Stimulated activated CD4-positive, alpha-beta T cell treated with anti-CD3 and anti-CD28 coated beads, Interleukin-4, amount 100 ng/mL, for 48 hours (primary cell): ENCODE results near the gene NIN.

Experiments
- DNase-seq, 2 donors: peaks; one replicate each; pipeline ENCODE4 v3.0.0-alpha.2; 2020; ENCODE audit warnings: low read depth in 2 of 2

Gene NIN, protein sequence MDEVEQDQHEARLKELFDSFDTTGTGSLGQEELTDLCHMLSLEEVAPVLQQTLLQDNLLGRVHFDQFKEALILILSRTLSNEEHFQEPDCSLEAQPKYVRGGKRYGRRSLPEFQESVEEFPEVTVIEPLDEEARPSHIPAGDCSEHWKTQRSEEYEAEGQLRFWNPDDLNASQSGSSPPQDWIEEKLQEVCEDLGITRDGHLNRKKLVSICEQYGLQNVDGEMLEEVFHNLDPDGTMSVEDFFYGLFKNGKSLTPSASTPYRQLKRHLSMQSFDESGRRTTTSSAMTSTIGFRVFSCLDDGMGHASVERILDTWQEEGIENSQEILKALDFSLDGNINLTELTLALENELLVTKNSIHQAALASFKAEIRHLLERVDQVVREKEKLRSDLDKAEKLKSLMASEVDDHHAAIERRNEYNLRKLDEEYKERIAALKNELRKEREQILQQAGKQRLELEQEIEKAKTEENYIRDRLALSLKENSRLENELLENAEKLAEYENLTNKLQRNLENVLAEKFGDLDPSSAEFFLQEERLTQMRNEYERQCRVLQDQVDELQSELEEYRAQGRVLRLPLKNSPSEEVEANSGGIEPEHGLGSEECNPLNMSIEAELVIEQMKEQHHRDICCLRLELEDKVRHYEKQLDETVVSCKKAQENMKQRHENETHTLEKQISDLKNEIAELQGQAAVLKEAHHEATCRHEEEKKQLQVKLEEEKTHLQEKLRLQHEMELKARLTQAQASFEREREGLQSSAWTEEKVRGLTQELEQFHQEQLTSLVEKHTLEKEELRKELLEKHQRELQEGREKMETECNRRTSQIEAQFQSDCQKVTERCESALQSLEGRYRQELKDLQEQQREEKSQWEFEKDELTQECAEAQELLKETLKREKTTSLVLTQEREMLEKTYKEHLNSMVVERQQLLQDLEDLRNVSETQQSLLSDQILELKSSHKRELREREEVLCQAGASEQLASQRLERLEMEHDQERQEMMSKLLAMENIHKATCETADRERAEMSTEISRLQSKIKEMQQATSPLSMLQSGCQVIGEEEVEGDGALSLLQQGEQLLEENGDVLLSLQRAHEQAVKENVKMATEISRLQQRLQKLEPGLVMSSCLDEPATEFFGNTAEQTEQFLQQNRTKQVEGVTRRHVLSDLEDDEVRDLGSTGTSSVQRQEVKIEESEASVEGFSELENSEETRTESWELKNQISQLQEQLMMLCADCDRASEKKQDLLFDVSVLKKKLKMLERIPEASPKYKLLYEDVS (N-terminal part only)

DNA sequence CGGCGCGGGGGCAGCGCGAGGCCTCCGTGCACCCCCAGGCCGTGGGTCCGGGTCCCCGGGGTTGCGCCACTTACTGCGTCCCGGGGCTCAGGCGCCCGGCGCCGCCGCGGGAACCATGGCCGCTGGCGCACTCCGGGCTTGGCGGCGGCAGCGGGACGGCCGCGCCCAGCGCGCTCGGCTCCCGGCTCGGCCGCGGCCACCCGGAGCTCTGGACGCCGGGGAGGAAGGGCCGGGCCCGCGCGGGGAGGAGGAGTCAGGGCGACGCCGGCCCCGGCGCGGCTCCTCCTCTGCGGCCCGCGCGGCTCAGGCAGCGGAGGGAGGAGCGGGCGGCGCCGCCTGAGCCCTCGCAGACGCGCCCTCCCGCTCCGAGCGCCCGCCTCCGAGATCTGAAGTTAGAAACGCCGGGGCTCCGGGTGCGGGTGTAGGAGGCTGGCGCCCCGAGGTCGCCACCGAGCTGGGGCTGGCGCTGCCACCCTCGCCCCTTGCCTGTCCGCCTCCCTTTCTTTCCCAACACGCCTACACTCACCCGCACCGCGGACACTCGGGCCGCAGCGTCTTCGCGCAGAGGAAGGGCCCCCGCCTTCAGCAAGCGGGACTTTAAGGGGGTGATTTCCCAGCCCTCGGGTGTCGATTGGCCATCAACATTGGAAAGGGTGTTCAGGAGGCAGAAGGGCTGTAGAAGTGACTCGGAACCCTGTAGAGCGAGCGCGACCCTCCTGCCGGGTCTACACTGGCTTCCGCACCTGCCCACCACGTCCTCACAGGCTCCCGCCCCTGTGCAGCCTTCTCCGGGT lies at the start of gene NIN:
Gene NIN, minus strand, starts transcription at position 231 of the 794 bp plus-strand sequence. CDS start 9,106 bp downstream, outside the sequence.
- DNase-seq, result peak; percentile 54 to 69

DNA sequence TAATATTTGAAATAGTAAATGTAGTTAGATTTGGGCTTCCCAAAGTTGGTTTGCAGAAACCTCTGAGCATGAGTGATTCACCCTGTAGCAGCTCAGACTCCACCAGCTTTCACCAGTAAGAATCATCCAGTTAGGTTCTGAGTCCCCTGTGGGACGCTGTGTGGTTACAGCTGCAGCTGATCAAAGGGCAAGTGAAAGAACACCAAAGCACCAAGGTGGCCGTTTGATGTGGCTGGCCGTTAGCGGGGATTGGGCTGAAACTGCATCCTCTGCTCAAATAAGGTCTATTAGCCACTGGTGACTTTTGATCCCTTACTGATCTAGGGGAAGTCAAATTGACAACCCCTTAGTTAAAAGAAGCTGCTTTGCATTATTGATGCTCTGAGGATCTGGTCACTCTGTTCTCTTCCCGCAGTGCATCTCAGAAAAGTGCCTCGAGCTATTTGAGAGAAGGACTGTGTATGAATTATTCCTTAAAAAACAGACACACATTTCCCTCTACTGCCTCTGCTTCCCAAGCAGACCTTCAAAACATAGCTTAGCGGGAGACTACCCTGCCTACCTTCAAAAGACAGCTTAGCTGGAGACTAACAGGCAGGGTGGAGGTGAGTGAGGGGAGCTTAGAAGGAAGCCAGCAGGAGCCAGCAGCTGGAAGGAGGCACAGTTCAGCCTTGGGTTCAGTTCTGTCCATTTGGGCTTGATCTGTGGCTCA lies 44.6 kb upstream of the NIN start:
- peak; percentile 31 to 61 for DNase-seq

DNA sequence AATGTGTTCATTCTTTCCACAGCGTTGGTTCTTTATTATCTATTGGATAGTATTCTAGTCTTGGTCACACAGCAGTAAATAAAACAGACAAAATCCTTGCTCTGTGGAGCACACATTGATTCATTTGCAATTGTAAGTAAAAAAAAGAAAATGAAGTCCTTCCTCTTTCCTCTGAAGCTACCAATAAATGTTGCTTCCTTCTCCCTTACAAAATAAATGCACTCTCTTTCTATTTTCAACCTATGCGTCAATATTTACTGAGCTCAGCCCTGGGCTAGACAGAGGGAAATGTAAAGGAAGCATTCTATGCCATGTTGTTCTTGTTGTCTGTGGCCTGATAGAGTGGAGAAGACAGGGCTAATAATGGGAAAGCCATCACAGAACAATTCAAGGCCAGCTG lies 43.8 kb upstream of the NIN start:
- DNase-seq, result no peak

DNA sequence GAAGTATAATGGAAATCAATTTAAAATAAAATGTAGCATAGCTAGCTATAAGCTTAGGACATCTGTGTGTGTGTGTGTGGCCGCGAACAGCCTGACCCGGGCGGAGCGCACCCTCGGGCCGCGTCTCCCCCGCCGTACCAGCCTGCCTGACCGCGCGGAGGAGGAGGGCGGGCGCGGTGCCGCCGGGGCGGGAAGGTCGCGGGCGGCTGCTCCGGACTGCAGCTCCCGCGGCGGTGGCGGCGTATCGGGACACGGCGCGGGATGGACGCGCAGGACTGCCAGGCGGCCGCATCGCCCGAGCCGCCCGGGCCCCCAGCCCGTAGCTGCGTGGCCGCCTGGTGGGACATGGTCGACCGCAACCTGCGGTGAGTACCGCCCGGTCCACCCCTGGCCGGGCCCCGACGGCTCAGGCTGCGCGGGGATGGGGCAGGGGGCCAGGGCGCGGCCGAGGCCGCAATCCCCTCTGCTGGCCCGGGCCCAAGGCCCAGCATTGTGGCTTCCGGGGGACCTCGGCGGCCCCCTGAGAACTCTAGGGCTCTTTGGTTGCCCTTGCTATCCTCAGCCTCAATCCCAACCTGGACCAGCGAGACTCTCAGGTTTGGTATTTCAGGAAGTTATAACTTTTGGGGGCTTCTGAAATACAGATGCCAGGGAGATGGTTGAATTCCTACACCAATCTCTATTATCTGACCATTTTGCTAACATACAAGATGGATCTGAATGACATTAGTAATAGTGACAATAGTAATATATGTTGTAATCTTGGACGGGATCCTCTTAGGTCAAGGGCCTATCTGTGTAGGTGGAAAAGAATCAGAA lies 41.2 kb upstream of the NIN start, which contains the start of gene ABHD12B:
Gene ABHD12B, plus strand, starts transcription at position 140 of the 819 bp plus-strand sequence. Its CDS starts 122 bp downstream, at position 262.
- DNase-seq, result no peak

DNA sequence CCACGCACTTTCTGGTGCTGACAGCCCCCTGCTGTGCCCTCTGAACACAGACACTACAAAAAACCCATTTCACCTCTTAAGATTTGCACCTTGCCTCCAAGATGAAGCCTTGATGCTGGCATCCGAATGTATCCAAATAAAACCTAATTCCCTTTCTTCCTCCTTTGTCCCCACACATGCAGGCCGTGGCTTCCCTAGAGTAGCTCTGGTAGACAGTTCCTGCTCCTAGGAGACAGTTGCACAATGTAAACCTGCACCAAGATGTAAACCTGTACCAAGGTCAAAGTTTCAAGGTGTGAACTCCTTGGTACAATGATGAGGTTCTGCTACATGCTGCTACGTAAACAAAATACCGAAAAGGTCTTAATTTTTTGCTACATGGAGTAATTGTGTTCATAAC lies 40.3 kb upstream of the NIN start:
- no peak for DNase-seq

DNA sequence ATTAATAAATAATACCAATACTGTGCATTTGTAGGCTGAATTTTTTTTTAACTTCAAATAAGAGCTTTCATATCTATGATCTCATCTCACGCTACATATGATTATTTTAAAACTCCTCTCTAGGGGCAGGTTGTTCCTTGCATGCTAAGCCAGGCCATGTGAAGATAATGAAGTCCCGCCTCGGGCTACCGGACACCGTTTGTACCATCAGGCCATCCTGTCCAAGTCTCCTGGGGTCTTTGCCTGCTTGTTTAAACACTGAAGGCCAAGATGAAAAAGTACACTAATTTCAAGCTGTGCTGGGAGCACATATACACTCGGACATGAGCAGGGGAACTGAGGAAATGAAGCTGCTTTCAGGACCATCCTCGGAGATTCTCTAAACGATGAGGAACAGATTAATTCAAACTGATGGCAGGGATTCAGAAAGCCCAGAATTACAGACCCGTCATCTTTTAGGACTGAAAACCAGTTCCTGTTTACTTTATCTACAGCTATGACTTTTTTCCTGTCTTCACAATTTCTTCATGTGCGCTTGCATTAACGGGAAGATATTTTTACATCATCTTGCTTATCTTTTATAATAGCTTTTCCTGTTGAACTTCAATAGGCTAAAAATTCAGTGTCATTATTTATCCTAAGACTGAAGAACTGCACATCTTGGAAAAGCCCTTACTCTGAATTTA lies 34.6 kb upstream of the NIN start:
- no peak for DNase-seq

DNA sequence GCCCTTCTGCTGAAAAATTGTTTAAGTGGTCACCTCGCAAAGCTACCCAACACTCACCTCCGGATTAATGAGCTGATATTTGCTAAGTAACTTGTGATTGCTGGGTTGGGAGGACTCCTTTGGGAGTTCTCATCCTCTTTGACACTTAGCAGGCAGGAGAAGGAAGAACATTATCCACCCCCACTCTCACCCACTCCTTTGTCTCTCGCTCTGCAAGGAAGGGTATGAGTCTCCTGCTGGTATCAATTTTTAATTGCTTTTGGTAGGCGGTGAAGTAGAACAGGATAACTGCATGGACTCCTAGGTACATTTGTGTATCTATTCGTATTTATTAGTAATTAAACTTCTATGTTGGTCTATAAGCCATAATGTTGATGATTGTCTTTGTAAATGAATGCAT lies 34.0 kb upstream of the NIN start:
- DNase-seq, result no peak

DNA sequence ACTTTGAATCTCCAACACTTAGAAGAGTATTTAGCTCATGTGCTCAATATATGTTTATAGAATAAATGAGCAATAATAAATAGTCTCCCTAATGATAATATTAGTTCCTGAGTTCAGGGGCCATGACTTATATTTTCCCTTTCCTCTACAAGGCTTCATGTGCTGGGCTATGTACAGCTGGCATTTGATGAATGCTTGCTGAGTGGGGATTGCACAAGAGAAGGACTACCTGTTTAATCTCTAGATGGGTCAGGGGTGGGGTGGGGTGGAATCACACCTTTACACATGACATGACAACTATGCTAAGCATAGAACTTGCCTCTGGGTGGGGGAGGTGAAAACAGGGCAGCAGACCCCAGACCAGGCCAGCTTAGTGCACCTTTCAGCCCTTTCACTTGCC lies 33.3 kb upstream of the NIN start:
- DNase-seq, result no peak

DNA sequence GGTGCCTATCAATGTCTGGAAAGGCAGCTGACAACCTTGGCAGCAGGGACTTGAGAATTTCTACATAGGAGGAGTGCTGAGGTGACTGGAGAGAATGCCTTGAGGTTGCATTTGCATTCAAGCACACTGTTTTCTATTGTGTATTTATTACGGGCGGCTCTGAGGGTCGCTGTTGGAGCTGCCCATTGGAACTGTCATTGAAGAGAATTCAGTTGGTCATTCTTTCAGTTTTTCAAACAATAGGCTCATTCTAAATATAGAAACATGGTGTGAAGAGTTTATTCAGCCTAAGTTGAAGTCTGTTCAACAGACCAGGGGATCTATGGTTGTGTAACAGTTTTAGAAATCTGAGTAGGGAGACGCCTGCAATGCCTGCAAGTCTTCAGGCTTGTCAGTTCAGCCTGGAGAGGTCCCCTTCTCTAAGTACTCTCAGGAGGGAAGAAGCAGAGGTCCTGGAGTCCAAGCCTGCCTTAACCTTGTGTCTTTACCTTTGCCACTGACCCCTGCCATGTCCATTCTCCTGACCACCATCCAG lies 31.1 kb upstream of the NIN start:
- DNase-seq, result no peak

DNA sequence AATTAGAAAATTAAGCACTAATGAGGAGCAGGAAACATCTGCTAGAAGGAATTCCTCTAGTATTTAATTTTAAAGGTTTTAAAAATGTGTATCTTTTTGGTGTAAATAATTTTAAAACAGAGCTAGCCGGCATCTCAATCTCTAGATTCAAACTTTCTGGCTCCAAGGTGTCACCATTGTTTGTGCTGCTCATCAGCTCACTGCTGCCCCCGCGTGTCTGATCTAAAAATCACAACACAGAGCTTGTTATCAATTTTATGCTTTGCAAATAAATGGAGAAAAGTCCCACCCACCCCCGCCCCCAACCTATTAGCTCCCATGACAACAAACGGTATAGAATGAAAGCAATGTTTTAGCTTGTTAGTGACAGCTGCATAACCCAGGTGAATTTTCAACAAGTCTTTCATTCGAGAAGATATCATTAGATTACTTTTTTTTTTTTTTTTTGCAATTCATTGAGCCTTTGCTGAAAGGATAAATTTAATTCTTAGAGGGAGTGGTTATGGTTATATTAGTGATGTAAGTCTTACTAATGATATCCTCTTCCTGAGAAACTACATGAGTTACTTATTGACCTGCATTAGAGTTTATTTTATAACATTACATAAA lies 29.6 kb upstream of the NIN start:
- DNase-seq, result peak; percentile 78 to 87

DNA sequence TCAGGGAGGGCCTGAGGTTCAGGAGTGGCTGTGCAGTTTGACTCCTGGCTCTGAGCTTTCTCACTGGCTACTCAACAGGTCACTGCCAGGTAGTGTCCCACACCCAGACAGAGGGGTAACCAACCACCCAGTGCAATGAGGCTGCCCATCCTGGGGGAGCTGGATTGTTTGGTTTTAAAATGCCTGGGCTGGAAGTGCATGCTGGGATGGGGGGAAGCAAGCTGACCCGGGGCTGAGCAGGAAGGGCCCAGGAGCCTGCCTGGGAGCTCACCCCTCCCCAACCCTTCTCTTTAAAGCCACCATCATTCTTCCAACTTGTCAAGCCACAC lies 28.3 kb upstream of the NIN start:
- no peak for DNase-seq

DNA sequence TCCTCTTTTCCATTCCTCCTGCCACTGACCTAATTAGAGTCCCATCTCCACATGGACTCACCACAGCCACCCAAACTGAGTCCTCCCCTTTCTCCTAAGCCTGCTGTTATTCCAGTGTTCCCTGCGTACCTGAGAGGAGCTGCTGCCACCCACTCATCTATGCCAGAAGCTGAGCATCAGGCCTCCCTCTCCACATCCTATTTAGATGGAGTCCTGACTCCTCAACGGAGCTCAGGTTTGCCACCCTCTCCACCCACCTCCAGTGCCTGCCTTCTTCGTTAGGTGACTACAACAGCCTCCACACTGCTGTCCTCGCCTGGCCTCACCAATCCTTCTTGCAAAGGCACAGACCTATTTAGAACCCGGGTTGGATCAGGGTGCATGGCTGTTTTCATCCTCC lies 25.7 kb upstream of the NIN start:
- DNase-seq, result no peak

DNA sequence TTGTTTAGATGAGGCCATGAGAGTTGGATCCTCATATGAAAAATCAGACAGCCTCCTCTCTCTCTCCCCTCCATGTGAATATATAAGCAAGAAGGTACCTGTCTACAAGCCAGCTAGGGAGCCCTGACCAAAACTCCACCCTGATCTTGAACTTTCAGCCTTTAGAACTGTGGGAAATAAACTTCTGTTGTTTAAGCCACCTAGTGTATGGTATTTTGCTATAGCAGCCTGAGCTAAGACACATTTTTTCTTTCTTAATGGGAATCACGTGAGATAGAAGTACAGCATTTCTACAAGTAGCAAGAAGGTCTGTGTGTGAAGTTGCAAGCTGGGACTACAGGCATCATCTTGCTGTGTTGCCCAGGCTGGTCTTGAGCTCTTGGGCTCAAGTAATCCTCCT lies 24.6 kb upstream of the NIN start:
- DNase-seq, result no peak

DNA sequence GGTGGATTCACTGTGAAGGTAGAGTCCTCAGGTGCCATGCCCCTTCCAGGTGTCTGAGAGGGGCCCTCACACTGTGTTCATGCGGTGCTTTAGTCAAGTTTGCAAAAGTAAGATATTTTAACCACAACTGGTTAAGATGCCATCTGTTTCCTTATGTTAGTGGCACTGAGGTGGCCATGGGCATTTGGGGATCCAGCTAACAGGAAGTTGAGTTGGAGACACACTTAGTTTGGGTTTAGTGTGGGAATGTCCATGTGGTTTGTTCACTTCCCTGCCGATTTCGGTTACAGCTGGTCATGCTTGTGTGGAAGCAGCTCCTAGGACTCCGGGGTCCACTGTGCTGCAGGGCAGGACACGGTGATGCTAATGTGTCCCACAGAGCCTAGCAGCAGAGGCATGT lies 23.6 kb upstream of the NIN start:
- no peak for DNase-seq

DNA sequence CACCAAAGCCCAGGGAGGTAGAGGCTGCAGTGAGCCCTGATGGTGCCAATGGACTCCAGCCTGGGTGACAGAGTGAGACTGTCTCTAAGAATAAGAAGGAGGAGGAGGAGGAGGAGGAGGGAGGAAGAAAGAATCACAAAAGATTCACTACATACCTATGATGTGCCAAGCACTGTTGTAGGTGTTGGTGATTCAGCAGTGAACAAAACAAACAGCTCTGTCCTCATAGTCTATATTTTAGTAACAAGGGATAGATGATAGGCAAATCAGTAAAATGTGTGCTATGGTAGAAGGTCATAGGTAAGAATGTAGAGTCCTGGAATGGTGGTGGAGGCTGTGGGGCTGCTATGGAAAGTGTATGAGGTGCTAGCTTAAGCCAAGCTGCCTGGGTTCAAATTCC lies 22.9 kb upstream of the NIN start:
- DNase-seq, result no peak

DNA sequence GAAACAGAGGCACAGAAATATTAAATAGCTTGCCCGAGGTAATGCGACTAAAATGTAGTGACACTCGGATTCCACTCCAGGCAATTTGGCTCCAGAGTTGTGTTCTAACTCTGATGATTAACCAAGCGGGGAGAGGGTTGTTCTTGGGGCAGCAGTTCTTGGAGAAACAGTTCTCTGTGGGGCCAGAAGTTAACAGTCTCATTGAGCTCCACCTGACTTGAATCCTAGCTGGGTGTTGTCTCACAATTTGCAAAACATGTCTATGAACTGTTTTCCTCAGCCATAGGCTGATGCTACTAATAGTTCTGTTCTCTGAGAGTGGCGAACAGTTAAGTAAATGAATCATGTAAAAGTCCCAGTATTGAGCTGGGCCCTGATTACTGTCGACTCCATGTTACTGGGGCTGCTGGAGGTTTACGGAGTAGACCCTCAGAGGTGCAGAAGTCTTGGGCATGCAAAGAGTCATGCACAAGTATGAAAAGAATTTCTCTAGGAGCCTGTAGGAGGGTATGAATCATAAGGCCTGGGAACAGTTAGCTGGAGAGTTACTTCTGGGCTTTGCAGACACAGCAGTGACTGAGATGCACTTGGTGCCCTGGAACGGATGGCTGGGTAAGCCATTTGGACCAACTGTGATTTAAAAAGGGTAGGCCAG lies 15.4 kb upstream of the NIN start:
- DNase-seq, result no peak

DNA sequence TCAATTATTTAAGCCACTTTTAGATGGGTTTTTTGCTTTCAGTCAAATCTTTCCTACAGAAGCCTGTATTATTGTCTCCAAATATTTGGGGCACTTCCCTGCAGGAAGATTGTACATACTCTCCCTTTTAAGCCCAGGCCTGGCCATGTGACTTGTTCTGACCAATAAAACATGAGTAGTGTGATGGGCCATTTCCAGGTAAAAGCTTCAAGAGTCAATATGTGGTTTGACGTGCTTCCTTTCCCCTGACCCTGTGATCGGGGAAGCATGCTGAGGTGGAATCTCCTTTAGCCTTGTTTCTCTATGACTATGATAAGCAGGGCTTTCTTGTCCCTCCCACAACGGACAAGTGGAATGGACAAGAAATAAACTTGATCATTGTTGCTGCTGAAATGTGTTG lies 14.2 kb upstream of the NIN start:
- no peak for DNase-seq

DNA sequence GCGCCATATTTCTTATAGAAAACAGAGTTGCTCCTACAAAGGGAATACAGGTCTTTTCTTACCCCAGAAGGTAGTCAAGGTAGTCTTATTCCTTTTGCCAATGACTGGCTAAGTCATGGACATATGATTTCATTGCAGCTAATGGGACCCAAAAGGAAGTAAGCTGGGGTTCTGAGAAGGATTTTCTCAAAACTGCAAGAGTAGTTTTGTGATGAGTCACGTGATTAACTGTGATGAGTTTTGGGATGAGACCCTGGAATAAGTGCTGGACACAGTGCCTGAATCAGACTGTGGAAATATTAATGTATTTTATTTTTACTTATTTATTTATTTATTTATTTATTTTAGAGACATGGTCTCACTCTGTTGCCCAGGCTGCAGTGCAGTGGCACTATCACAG lies 13.4 kb upstream of the NIN start:
- no peak for DNase-seq
